HG03442 (cell line): ENCODE data around the gene GOLGA6L22.
"Not testable (repeated sequence)": the region's sequence is repeated elsewhere in the genome, so short reads cannot be mapped to it uniquely, and the experiment has no call there.

ENCODE experiments used
- ATAC-seq: cut with Tn5 transposase; IDR thresholded peaks from one replicate; pipeline ENCODE4 v1.9.1; 2021; ENCODE audit warnings: mild to moderate bottlenecking, moderate library complexity; ENCODE audit not compliant: unreplicated experiment

Gene GOLGA6L22, protein sequence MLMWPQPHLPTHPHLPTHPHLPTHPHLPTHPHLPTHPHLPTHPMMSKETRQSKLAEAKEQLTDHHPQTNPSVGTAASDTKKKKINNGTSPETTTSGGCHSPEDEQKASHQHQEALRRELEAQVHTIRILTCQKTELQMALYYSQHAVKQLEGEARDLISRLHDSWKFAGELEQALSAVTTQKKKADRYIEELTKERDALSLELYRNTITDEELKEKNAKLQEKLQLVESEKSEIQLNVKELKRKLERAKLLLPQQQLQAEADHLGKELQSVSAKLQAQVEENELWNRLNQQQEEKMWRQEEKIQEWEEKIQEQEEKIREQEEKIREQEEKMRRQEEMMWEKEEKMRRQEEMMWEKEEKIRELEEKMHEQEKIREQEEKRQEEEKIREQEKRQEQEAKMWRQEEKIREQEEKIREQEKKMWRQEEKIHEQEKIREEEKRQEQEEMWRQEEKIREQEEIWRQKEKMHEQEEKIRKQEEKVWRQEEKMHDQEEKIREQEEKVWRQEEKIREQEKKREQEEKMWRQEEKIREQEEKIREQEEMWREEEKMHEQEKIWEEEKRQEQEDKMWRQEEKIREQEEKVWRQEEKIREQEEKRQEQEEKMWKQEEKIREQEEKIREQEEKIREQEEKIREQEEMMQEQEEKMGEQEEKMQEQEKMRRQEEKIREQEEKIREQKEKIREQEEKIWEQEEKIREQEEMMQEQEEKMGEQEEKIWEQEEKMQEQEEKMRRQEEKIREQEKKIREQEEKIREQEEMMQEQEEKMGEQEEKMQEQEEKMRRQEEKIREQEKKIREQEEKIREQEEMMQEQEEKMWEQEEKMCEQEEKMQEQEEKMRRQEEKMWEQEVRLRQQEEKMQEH

DNA sequence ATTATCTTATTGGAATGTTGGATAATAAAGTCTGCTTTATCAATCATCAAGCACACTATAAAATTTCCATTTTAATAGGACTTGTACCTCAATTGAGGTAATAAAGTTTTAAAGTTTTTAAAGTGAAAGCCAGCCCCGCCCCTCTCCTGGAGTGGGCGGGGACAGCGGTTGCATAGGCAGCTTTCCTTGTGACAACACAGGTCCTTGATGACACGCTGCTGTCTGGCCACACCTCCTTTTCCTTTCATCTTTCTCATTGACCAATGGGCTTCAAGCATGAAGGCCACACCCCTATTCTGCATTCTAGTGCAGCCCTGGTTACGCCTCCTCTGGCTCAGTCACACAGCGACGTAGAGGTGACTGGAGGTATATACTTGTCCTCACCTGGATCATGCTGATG lies at the start of gene GOLGA6L22:
Gene GOLGA6L22 (plus strand): TSS at position 301 of the 400 bp plus-strand sequence. CDS start 91 bp downstream, at position 392.
- ATAC-seq: not testable (repeated sequence)

DNA sequence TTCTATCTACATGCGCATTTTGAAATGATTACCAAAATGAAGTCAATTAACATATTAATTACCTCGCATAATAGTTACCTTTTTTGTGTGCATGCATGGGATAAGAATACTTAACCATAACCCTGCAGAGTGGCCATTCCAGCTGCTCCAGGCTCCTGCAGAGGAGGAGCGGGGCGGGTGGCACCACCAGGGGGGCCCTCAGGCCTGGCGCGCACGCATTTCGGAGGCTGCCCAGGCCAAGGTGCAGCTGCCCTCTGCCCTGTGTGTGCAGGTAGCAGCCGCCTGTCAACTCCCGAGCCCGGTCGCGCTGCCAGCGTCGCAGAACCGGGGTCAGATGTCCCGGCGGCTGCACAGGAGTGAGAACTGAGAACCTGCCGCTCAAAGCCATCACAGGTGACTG lies 41.4 kb upstream of the GOLGA6L22 start:
- not testable (repeated sequence) for ATAC-seq

DNA sequence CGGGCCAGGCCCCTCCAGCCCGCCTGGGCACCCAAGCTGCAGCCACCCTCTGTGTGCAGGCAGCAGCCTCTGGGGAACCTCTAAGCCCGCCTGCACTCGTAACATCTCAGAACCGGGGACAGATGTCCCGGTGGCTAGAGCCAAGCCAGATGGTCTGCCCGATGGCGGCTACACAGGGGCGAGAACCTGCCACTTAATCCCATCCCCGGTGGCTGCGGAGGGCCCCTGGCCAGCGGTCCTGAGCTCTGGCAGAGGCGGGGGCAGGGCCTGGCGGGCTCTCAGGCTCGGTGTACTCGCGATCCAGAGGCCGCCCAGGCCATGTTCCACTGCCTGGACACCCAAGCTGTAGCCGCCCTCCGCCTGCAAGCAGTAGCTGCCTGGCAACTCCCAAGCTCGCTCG lies 40.9 kb upstream of the GOLGA6L22 start:
- ATAC-seq: not testable (repeated sequence)

DNA sequence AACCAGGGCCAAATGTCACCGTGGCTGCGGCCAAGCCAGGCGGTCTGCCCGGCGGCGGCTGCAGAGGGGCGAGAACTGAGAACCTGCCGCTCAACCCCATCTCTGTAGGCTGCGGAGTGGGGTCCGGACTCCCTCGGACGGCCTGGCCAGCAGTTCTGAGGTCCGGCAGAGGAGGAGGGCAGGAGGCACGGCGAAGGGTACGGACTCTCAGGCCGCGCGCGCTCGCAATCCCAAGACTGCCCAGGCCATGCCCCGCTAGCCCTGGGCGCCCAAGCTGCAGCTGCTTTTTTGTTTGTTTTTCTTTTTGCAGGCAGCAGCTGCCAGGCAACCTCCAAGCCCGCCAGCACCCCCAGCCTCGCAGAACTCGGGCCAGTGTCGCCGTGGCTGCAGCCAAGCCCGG lies 40.5 kb upstream of the GOLGA6L22 start:
- ATAC-seq: not testable (repeated sequence)

DNA sequence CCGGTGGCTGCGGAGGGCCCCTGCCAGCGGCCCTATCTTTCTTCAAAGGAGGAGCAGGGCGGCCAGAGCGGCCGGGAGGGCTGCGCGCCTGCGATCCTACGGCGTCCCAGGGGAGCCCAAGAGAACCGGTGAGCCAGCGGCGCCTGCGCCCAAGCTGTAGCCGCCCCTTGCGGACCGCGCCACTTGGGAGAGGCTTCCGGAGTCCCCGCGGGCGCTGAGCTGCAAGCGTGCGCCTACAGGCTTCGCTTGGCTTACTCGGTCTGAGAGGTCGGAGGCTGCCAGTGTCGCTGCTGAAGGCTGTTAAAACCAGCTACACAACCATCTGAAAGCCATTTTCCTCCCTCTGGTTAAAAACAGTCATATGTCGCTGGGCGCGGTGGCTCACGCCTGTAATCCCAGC lies 40.0 kb upstream of the GOLGA6L22 start:
- not testable (repeated sequence) for ATAC-seq

DNA sequence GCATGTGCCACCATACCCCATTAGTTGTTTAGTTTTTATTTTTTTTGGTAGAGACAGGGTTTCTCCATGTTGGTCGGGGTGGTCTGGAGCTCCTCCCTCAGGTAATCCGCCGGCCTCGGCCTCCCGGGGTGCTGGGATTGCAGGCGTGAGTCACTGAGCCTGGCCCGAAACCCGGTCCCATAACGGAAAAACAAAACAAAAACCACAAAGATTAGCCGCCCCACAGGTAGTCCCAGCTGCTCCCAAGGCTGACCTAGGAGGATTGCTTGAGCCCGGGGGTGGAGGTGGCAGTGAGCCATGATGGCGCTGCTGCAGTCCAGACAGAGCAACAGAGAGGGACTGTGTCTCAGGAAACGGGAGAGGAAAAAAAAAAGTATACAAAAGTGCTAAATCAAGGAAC lies 38.4 kb upstream of the GOLGA6L22 start:
- not testable (repeated sequence) for ATAC-seq

DNA sequence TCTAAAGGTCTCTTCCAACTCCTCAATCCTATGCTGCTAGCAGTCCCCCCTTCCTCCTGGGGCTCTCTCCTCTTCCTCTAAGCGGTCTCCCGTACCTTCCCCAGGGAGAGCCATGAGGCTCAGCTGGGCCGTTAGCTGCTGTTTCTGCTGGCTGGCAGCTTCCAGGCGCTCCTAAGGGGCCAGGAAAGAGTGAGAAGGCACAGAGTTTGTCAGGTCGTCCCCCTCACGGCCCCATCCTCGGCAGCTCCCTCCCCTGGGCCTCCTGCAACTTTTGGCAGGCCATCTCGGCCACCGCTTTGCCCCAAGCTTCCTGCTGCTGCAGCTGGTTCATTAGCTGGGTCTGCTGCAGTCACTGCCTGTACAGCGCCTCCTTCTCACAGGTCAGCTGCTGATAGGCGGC lies 29.3 kb upstream of the GOLGA6L22 start:
- ATAC-seq: not testable (repeated sequence)

DNA sequence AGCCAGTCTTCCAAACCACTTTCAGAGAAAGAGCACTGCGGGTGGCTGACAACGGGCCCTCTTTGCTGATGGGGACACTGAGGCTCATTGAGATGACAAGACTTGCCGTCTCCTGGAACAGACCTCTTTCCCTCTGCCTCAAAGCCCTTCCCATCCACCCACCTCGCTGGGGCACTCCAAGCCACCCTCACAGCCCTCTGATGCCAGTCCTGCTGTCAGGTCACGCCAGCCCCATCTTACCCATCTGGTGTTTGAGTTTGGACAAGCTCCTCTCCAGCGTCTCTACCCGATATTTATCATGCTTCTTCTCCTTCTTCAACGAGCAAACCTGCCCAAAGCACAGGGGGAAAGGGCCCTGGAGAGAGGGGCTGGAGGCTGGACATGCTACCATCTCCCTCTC lies 27.0 kb upstream of the GOLGA6L22 start:
- ATAC-seq: not testable (repeated sequence)

DNA sequence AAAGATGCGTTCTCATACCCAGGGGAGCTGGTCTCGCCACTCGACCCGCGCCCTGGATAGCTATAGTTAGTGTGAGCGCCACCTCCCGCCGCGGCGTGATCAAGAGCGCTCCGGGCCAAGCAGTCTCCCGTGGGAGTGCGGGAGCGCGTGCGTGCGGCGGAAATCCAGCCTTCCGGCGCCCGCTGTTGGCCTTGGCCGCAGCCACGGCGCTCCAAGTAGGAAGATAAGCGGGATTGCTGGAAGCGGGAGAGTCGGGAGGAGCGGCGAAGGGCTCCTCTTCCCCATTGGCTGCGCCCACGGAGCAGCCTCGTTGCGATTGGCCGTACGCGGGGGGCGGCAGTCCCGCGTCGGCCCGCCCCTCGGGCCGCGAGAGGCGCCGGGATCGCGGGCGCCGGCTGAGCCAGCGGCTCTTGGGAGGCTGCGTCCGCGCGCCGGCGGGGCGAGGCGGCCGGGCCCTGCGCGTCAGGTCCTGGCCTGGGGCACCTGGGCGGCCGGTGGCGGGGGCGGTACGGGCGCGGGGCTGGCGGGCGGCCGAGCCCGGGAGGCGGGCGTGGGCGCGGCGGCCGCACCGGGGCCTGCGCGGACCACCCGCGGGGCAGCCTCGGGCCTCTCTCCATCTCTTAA lies 35.9 kb downstream of the GOLGA6L22 start:
- not testable (repeated sequence) for ATAC-seq

DNA sequence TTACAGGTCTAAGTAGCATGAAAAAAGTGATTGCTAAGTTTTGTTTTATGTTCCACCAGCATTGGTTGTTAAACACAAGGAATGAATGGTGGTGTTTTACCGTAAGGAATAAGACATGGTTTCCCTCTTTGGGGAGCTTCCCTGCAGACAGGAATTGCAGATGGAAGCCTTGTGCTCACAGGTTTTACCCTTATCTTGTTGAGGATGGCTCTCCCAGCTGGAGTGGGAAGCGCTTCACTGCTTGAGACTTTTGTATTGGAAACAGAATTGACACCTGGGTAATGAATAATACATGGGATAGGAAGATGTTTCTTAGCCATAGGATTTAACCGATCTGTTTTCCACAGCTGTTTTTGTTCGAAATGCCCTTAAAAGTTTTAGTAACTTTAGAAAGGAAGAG lies 38.5 kb downstream of the GOLGA6L22 start:
- not testable (repeated sequence) for ATAC-seq

DNA sequence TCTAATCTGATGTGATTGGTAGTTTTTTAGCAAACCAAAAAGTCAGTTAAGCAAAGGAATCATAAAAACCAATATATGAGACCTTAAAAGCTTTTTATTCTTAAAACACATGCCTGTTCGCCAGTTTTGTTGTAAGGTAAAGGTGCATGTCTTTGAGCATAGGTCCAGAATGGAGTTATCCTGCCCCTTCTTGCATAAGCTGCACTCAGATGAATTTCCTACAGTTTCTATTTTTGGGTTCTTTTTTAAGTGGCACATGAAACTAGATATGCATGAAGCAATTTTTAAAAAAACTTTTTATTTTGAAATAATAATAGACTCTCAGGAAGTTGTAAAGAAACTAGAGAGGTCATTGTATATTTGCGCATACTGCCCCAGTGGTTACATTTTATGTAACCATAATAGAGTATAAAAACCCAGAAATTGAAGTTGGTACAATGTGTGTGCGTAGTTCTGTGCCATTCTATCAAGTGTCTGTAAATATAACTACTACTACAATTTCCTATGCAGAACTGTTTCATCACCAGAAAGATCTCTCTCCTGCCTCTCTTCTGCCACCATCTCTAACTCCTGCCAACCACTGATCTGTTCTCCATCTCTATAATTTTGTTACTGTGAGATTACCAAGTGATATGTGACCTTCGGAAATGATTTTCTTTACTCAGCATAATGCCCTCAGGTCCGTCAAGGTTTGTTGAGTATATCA lies 39.7 kb downstream of the GOLGA6L22 start:
- not testable (repeated sequence) for ATAC-seq

DNA sequence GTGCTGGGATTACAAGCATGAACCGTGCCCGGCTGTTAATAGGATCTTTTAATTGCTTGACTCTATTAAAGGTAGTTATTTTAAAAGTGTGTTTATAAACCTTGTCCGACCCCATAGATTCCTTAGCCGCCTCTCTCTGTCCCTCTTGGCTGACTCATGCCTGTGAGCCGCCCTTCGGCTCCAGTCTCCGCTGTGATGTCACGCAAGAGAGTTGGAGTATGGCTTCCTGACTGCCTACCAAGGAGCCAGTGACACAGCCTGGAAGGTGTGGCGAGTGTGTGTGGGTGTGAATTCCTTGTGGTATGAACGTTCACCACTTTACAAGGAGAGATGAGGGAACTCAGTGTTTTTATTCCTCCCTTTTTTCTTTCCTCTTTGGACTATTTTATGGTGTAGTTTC lies 43.6 kb downstream of the GOLGA6L22 start:
- ATAC-seq: not testable (repeated sequence)

DNA sequence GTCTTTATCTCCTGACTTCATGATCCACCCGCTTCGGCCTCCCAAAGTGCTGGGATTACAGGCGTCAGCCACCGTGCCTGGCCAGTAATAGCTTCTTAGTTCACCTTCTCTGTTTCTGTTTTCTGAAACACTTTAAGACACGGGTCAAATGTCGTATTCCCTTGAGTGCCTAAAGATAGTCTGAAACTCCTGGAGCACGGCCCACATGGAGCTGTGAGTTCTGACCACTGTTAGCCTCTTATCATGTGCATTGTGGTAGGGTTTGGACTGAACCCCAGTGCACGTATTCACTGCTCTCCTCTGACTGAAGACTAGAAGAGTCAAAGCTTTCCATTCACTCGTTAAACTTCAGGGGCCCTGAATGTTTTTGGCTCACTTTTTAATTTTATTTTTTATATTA lies 48.3 kb downstream of the GOLGA6L22 start:
- ATAC-seq: not testable (repeated sequence)

DNA sequence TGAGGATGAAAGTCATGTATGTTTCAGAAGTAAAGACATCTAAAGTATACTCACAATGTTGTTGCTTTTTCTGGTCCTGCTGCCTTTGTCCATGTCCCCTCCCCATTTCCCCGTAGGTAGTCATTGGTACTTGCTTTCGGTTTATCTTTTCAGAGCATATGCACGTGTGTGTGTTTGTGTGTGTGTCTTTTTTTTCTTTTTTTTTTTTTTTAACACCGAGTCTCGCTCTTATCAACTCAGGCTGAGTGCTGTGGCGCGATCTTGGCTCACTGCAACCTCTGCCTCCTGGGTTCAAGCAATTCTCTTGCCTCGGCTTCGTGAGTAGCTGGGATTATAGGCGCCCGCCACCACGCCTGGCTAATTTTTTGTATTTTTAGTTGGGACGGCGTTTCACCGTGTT lies 57.4 kb downstream of the GOLGA6L22 start:
- not testable (repeated sequence) for ATAC-seq
